GM18907 (cell line): ENCODE measurements around the gene DDX1.

ENCODE experiments used
- ATAC-seq: cut with Tn5 transposase; IDR thresholded peaks from one replicate; pipeline ENCODE4 v1.9.1; 2021; ENCODE audit warnings: mild to moderate bottlenecking, moderate library complexity; ENCODE audit not compliant: unreplicated experiment

DDX1 gene

DNA sequence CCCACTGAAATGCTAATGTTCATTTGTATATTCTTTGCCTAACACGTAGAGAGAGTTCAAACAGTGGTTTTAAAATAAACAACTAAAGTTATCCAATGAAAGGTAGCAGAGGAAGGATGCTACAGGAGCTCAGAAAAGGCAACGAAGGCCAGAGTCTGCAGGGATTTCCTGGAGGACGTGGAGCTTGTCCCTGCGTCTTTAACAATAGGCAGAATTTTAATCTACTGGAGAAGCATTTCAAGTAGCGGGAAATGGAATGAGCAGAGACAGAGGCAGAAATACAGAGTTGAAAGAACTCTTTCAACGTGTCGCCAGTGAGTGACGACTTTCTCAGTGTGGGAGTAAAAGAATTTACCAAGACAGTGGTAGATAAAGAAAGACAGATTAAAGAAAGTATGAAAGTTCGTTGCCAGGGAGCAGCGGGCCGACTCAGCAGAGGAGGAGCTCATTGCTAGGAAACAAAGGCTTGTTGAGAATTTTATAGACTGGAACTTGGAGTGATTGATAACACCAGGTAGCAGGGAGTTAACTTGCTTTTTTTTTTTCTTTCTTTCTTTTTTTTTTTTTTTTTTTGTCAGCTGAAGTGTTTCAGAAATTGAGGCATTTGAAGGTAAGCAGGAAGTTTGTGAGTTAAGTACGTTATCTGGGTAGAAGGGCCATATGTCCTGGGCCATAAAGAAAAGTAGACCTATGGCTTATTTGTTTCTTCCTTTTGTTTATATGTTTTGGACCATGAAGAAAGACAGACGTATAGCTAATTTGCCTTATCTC lies 29.9 kb upstream of the DDX1 start:
- peak; percentile 34 for ATAC-seq

DNA sequence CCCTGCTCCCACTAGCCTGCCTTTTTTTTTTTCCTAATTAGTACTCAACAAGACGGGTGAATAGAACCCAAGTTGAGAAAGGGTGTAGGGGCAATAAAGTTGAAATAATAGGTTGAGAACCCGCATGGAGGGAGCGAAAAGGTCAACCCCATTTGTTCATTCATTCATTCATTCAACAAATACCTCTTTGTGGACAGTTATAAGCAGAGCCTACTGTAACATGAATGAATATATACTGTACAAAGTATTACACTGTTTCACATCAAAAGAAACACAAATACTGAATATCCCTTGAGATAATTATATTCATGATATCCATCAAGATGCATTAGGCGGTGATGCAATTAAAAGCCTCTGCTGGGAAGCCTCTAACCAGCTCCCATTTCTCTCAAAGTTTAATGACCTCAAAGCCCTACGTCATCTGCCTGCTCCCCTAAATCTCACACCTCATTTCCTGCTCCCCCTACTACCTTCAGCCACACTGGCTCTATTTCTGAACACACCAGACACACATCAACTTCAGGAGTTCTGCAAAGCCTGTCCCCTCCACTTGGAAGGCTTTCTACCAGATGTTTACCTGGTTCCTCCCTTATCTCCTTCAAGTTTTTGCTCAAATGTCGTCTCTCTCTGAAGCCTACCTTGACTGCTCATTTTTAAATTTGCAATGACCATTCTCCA lies 29.2 kb upstream of the DDX1 start:
- ATAC-seq = no peak

DNA sequence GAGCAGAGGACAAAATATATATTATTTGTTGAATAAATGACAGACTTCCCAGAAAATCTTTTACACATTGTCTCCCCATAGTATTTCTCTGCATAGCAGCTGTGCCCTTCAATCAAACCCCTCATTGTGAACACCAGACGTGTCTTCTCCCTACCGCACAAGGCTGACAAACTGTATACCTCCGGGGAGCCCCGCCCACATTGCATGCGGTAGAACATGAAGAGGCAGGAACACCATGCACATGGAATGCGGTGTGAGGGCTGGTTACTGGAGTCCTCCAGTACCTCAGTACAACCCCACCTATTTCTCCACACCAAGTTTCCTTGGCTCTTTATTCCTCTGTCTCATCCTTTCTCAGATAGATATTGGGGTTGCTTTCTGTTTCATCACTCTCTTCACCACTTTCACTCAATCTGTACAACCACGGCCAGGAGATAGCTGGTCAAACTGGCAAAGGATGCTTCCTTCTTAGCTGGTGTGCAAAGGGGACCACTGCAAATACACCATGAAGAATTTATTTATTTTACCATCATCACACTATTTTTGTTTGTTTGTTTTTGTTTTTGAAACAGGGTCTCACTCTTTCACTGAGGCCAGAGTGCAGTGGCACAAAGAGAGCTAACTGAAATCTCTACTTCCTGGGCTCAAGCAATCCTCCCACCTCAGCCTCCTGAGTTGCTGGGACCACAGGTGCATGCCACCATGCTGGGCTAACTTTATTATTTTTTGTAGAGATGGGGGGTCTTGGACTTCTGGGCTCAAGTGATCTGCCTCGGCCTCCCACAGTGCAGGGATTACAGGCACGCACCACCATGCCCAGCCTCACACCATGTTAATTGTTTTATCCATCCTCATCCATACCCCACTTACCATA lies 28.2 kb upstream of the DDX1 start:
- no peak for ATAC-seq

DNA sequence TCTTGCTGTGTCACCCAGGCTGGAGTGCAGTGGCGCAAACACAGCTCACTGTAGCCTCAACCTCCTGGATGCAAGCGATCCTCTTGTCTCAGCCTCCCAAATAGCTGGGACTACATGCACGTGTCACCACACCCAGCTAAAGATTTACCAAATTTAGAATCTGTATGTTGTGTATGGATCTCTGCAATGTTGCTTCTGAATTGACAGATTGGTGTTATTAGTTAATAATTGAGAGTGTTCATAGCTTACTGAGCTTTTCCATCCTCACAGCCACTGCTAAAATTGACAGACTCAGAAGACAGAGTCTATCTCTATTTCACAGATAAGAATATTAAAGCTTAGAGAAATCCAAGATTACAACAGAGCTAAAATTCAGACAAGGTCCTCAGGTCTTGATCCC lies 26.3 kb upstream of the DDX1 start:
- no peak for ATAC-seq

DNA sequence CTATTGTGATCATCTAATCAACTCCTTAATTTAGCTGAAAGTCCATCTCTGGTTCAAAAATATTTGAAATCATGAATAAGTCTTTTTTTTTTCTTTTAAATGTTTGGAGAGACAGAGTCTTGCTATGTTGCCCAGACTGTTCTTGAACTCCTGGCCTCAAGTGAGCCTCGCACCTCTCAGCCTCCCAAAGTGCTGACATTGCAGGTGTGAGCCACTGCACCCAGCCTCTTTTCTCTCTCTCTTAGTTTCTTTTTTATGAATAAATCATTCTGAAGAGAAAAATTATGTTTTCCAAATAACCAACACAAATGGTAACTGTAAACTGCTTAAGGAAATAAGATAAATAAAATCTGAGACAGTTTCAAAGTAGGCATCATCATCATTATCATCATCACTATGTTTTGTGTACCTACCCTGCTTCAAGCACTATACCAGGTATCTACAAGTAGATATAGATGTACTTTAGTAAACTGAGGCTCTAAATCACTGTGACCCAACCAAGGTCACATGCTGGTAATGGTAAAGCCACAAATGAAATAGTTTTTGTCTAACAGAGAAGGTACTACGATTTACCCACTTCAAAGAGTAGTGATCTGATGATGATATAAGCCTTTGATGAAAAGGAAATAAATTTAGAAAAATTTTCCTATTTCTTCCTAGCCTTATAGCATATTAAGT lies 25.5 kb upstream of the DDX1 start:
- ATAC-seq = no peak

DNA sequence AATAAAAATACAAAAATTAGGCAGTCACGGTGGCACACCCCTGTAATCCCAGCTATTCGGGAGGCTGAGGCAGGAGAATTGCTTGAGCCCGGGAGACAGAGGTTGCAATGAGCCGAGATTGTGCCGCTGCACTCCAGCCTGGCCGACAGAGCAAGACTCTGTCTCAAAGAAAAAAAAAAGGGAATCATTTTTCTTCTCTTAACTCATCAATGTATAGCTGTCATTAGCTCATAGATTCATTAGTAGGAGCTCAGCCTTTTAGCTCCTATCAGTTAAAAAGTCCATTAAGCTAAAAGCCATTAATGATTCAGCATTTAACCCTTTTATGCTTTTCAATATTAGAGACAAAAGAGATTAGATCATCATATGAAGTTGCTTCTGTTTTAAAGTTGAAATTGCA lies 24.8 kb upstream of the DDX1 start:
- ATAC-seq = no peak

DNA sequence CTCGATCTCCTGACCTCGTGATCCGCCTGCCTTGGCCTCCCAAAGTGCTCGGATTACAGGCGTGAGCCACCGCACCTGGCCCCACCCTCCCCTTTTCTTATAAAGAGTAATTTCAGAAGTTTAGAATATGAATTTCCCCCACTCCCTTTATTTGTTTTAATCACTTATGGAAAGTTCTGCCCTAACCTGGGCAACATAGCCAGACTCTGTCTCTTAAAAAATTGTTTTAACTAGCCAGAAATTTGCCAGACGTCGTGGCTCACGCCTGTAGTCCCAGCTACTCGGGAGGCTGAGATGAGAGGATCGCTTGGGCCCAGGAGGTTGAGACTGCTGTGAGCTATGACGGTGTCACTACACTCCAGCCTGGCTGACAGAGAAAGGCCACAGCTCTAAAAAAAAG lies 22.8 kb upstream of the DDX1 start:
- ATAC-seq = no peak

DNA sequence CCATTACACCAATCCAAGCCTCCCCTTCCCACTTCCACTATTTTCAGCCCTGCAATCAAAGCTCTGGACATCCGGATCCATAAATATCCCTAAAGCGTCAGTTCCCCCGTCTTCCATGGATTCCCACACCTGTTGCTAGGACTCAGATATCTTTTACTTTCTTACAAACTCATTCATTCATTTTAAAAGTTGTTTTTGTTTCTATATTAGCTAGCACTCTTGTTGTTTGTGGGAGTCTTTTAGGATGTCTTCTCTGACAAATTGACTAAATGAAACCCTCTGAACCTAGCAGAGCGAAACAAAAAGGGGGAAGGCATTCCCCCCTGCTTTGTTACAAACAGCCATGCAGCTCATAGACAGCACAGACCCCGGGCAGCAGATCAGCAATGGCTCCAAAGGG lies 21.6 kb upstream of the DDX1 start:
- no peak for ATAC-seq

DNA sequence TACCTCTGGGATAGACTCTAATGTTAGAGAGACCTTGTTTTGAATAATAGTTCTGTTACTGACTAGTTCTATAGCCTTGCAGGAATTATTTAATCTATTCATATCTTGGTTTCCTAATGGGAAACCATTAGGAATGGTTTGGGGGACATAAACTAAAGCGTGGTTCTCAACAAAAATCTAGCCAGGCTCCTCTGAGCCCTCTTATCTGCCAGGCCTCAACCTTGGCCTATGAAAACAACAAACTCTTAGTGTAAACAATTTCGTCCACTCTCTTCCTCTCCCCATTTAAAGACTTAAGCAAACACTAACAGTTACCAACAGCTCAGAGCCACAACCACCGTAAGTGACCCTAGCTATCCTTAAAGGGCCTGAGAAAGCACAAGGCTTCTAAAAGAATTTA lies 19.9 kb upstream of the DDX1 start:
- ATAC-seq = no peak

DNA sequence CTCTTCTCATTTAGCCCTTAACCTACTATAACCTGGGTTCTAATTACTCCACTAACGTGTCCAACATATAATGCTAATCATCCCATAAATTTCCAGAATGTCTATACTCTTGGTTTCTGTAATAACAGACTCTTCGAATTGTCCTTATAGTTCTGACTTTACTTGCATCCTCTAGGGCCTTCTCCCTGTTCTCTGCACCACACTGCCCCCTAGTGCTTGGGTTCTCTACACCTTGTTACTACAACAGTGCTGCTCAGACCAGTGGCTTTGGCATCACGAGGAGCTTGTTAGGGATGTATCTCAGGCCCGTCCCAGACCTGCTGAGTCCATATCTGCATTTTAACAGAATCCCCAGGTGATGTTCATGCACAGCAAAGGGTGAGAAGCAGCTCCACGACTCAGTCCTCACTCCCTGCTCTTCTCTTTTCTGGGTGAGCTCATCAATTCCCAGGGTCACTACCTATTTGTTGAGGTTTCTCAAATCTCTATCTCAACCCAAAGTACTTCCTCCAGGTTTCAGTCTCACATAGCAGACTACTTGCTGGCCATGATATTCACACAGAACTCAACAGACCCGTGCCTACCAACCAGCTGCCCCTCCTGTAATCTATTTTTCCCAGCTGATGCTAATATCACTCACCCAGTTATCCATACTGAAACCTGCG lies 14.5 kb upstream of the DDX1 start:
- ATAC-seq = peak; percentile 91

DNA sequence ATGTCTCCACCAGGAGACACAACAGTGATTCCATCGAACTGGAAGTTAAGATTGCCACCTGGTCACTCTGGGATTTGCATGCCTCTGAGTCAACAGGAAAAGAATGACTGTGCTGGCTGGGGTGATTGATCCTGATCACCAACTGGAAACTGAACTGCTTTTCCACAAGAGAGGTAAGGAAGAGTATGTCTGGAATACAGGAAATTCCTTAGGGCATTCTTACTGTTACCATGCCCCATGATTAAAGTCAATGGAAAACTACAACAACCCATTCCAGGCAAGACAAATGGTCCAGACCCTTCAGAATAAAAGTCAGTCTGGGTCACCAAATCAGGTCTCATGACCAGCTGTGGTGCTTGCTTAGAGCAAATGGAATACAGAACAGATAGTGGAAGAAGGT lies 12.0 kb upstream of the DDX1 start:
- ATAC-seq = no peak

DNA sequence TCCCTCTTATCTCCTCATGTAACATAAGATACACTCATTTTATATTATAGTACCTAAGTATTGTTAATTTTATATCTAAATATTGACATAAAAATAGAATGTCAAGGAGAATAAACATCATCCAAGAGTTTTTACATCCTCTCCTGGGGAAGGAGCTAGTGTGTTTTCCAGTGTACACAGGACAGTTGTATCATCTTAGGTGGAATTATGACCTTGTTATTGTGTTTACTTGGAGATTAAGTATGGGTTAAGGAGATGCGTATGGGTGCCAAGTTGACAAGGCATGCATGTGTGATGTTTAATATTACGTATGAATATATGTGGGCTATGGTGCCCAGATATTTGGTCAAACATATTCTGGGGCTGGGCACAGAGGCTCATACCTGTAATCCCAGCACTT lies 11.2 kb upstream of the DDX1 start:
- ATAC-seq = no peak

DNA sequence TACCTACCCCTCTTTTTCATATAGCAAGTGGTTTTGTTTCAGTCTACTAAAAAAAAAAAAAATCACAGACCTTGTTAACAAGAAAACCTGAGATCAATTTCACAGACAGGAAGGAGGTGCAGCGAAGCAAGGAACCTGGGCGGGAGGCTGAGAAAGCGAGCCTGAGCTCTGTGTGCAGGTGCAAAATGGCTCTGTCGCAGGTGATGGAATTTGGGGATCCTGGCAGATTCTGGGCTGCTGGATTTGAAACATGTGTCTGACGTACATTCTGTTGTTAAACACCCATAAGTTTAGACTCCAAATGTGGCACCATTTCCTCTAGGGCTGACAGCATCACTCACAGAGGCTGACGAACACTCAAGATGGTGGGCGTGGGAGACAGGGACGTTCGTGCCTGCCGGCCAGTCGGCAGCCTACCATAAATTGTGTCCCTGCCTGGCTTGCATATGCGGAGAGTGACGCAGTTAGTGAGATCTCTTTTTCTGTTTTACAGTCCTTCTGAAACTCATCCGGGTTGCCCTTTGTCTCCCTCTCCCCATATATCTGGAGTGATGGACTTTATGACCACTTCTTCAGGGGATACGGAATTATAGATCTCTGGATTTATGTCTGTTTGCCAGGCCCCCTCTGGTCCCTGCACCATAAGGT lies 8.8 kb upstream of the DDX1 start:
- no peak for ATAC-seq

DNA sequence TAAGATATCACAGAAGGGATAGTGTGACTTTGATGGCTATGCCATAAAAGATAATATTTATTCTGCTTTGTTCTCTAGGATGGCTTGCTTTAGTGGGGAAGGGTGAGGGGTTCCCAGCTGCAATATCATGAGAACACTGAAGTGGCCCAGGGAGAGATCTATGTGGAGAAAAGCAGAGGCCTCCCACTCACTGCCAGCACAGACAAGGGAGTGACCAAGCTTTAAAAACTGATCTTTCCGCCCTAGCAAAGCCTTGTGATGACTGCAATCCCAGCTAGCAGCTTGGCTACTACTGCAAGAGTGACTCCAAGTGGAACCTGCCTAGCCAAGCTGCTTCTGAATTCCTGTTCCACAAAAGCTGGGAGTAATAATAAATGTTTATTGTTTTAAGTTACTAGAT lies 7.8 kb upstream of the DDX1 start:
- no peak for ATAC-seq

DNA sequence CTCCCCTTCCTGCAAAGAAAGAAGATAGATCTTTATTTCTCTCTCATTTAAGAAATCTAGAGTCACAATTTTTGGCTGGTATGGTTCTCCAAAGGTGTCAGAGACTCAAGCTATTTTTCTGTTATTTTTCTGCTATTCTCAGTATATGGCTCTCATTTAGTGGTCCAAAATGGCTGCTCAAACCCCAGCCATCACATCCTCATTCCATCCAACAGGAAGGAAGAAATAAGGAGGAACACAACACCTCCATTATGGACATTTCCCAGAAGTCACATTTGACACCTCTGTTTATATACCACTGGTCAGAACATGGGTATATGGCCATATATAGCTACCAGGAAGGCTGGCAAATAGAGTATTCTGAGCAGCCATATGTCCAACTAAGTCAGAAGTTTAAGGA lies 7.4 kb upstream of the DDX1 start:
- no peak for ATAC-seq

DNA sequence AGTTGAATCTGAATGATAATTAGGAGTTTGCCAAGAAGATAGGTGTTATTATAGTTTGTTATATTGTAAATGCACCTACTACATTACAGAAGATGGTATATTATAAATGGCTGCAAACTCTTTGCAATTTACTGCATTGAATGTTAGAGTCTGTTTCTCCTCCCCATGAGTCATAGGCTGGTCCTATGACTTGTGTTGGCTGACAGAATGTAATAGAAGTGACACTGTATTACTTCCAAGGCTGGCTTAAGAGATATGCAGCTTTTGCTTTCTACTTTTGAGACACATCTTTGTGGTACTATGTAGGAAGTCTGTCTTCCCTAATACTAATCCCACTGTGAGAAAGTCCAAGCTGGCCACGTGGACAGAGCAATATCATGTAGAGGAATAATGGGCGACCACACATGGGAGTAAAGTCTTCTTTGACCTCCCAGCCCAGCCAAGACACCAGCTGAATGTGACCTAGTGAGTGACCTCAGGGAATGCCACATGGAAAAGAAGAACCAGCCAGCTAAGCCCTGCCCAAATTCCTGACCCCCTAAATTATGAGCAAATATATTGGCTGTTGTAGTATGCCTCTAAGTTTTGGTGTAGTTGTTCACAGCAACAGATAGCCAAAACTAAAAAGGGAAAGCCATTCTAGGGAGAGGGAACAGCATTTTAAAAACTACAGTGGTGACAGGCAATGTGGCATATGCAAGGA lies 6.8 kb upstream of the DDX1 start:
- no peak for ATAC-seq

DNA sequence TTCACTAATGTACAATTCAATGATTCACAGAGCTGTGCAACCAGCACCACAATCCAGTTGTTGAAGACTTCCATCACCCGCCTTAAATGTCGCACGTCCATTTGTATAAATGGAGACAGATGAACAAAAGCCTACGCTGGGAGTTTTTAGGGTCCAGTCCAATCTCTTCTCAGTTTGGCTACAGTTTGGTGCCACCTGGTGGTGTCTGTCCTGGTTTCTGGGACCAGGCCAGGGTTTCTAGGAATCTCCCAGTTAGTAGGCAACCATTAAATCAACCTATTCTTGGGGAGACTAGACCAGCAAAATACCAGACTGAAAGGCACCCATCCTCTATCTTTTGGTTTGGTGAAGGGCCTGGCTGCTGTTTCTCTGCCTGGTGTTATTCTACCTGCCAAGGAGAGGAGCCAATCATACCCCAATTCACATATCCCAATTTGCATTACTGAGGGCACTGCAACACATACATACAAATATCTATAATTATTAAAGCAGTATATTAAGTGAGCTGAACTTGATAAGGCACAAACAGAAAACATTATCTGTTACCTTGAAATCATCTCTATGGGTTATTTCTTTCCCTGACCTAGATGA lies 3.2 kb upstream of the DDX1 start:
- ATAC-seq = no peak

DNA sequence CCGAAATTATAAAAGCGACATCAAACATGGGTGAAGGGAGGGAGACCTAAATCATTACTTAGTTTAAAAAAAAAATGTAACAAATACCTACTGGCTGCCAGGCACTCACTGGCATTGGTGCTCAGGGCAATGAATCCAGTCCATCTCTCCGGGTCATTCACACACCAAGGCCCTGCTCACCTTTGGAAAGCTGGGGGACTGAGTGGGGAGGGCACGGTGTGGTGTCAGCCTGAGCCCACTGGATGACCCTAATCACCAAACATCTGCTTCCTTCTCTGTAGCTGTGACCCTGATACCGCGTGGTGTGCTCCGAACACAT lies 336 bp upstream of the DDX1 start:
- ATAC-seq = no peak

DNA sequence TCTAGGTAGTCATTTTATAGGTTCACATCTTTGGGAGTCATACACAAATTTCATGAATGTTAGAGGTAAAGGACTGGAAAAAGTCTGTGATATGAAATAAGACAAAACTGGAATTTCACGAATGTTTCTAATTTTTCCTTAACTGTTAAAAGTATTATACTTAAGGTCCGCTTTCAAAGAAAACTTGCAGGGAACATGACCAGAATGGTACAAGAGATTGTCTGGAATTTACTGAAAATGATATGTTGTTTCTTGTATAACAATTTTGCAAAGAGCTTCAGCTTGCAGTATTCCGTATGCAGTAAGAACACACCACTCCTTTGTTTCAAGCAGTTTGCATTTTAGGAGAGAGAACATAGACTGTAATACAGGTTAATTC lies 1.6 kb downstream of the DDX1 start:
- ATAC-seq = no peak
